ENCODE results near the gene RAD23A.

The RAD23A gene

DNA sequence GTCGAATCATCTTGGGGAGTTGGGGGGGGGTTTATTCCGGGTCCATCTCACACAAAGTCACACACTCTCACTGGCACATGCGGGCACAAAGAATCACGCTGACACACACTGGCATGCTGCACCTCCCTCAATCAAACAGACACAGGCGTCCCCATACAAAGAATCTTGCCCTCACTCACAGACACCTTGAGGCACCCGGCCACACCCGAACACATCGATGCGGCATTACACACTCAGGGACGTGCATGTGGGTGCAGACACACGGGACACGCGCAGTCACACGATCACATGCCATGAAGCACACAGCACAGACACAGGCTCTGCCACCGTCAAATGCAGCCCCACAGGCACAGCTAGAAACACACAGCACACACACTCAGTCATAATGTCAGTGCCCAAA lies 57.4 kb downstream of the RAD23A start:
- DNase-seq (ENCODE audit: low read depth, low spot score), result no peak

Data from brain pericyte (primary cell).